A673 (cell line): Measurements from ENCODE around the gene FAU. TPM values are rescaled to one million over a fixed set of nuclear protein-coding genes. Genes with fewer than 3 reads are reported as not detected.
A peak's percentile ranks its signal among the peaks of the same experiment; 100 is the strongest.

Experiments
- BruUV-seq: library from RNA; stranded (reverse); fragments of 400-500 nt; replicated peaks from 2 replicates; lab custom pipeline; 2021; lab: Mats Ljungman, UMichigan
- CTCF ChIA-PET: fragments of 300-600 bp; sonication (Branson Sonifier 250); formaldehyde crosslinking; loops from one replicate; lab custom pipeline; 2022; ENCODE audit warnings: antibody characterized with exemption; lab: Charles Lee
- POLR2A ChIA-PET: fragments of 300-600 bp; sonication (Branson Sonifier 250); formaldehyde crosslinking; loops from one replicate; lab custom pipeline; 2022; ENCODE audit warnings: antibody characterized with exemption; ENCODE audit not compliant: low non-redundant PET; lab: Charles Lee
- DNase-seq: peaks from one replicate; pipeline ENCODE4 v3.0.0-alpha.2; 2015; ENCODE audit warnings: low spot score
- H3K27ac ChIP-seq: fragments of 200-600 bp; sonication (generic); 2 replicates; pipeline ENCODE4 v1.5.1; 2016; ENCODE audit warnings: mixed run types, low read depth, mild to moderate bottlenecking, mixed read lengths, antibody characterized with exemption, low read length; ENCODE audit not compliant: poor library complexity, severe bottlenecking
- H3K27me3 ChIP-seq: fragments of 200-600 bp; sonication (generic); replicated peaks from 2 replicates; pipeline ENCODE4 v1.6.1; 2017; ENCODE audit warnings: mixed run types, low read depth, mild to moderate bottlenecking, mixed read lengths, antibody characterized with exemption, low read length; ENCODE audit not compliant: insufficient read depth, poor library complexity
- H3K36me3 ChIP-seq: fragments of 200-600 bp; sonication (generic); 2 replicates; pipeline ENCODE4 v1.6.1; 2016; ENCODE audit warnings: mixed run types, mild to moderate bottlenecking, mixed read lengths, antibody characterized with exemption, low read length; ENCODE audit not compliant: insufficient read depth, poor library complexity, severe bottlenecking
- H3K4me1 ChIP-seq: fragments of 200-600 bp; sonication (generic); 2 replicates; pipeline ENCODE4 v1.6.1; 2017; ENCODE audit warnings: mixed run types, mild to moderate bottlenecking, mixed read lengths, antibody characterized with exemption, low read length; ENCODE audit not compliant: insufficient read depth, poor library complexity, severe bottlenecking
- H3K4me3 ChIP-seq: fragments of 200-600 bp; sonication (generic); 2 replicates; pipeline ENCODE4 v1.5.1; 2016; ENCODE audit warnings: low read depth, mixed run types, mild to moderate bottlenecking, mixed read lengths, low read length; ENCODE audit not compliant: poor library complexity, severe bottlenecking
- H3K9me3 ChIP-seq: fragments of 200-600 bp; sonication (generic); 2 replicates; pipeline ENCODE4 v1.6.1; 2016; ENCODE audit warnings: mixed run types, low read depth, mild to moderate bottlenecking, mixed read lengths, antibody characterized with exemption, low read length; ENCODE audit not compliant: poor library complexity, severe bottlenecking
- CTCF ChIP-seq: fragments of 300-800, 200-600 bp; sonication (generic); conservative IDR thresholded peaks from 2 replicates; pipeline ENCODE4 v1.5.1; 2017; ENCODE audit warnings: low read depth, mild to moderate bottlenecking, antibody characterized with exemption, low read length, moderate library complexity, mixed read lengths
- EZH2 ChIP-seq: fragments of 200-600 bp; sonication (generic); IDR thresholded peaks from 2 replicates; pipeline ENCODE4 v1.6.1; 2017; ENCODE audit warnings: borderline replicate concordance, low read depth, mild to moderate bottlenecking, mixed read lengths, antibody characterized with exemption, low read length; ENCODE audit not compliant: poor library complexity, severe bottlenecking
- intact Hi-C: fragments of 100-400 bp; cut with micrococcal nuclease; formaldehyde crosslinking; loops from one replicate; pipeline ENCODE4 v1.10.0; 2022; ENCODE audit not compliant: unreplicated experiment
- total RNA-seq: library from RNA; stranded (reverse); gene quantifications from 2 replicates; pipeline ENCODE4 v1.2.3, GENCODE V29; 2021

FAU gene
- total RNA-seq, 1 experiment from 2014 or later = 956 TPM

DNA sequence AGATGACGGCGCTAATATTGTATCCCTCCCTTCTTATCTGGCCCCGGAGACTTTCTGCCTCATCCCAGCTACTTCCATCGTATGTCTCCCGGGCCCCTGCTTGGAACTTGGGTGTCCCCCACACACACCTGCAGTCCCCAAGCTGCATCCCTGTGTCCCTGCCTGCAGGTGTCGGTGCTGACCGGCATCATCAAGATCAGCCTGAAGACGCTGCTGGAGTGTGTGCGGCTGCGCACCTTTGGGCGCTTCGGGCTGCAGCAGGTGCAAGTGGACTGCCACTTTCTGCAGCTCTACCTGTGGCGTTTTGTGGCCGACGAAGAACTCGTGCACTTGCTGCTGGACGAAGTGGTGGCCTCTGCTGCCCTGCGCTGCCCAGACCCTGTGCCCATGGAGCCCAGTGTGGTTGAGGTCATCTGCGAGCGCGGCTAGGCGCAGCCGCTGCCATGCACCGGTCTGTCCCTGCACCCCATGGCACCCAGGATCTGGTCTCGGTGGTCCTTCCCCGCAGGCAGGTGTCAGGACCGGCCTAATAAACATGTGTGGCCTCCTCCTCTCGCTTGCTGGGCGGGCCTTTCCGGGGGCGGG lies 10.7 kb downstream of the FAU start:
- BruUV-seq = no TSS peak
- Histone ChIP-seq H3K4me1 (peaks cover 22% of the 10 kb centered on the region), H3K9me3 (no peaks in the 10 kb centered on the region), H3K27ac (no peak overlapping the region), H3K4me3 (peak overlapping the region; percentile 80), H3K36me3 (peaks cover 5% of the 10 kb centered on the region), H3K27me3 (no peaks in the 10 kb centered on the region)
- ChIA-PET CTCF (interaction anchor here (0.5 to 1.9 kb wide), 15 partner anchors 10 to 1259 kb away, joined by 3 to 15 read pairs (median 3); partner anchors contain the start of genes FAU and MRPL49), POLR2A (interaction anchor here (0.6 to 0.7 kb wide), 2 partner anchors 11 to 12 kb away, joined by 3 to 4 read pairs; partner anchors contain the start of gene MRPL49)
- TF ChIP-seq EZH2 (no peak), CTCF (no peak)
- intact Hi-C loops = loop anchor here (2.0 to 10.0 kb wide), 2 partner anchors 326 to 400 kb away; no protein-coding TSS in a partner anchor
- no peak for DNase-seq

- H3K9me3 ChIP-seq = no peaks in the 10 kb centered on the region
- no TSS peak for BruUV-seq
- peak overlapping the region; percentile 47 for H3K27ac ChIP-seq
- H3K4me3 ChIP-seq = no peak overlapping the region
- no peaks in the 10 kb centered on the region for H3K36me3 ChIP-seq
- peak; percentile 93 for DNase-seq
- POLR2A ChIA-PET = interaction anchor here (0.6 kb wide), 1 partner anchor 11 kb away, joined by 3 read pairs; no protein-coding TSS in a partner anchor
- no peaks in the 10 kb centered on the region for H3K27me3 ChIP-seq
- H3K4me1 ChIP-seq = peaks cover 17% of the 10 kb centered on the region
- CTCF ChIA-PET = interaction anchor here (0.5 to 1.3 kb wide), 6 partner anchors 11 to 1260 kb away, joined by 3 to 15 read pairs (median 5); partner anchors contain the start of genes FAU and MRPL49
- TF ChIP-seq EZH2 (no peak), CTCF (peak; percentile 96)
- intact Hi-C loops = loop anchor here (2.0 to 10.0 kb wide), 2 partner anchors 326 to 400 kb away; no protein-coding TSS in a partner anchor
Observed at GRCh38 chr11:65110354-65110861, 11.5 kb downstream of the FAU start.

DNA sequence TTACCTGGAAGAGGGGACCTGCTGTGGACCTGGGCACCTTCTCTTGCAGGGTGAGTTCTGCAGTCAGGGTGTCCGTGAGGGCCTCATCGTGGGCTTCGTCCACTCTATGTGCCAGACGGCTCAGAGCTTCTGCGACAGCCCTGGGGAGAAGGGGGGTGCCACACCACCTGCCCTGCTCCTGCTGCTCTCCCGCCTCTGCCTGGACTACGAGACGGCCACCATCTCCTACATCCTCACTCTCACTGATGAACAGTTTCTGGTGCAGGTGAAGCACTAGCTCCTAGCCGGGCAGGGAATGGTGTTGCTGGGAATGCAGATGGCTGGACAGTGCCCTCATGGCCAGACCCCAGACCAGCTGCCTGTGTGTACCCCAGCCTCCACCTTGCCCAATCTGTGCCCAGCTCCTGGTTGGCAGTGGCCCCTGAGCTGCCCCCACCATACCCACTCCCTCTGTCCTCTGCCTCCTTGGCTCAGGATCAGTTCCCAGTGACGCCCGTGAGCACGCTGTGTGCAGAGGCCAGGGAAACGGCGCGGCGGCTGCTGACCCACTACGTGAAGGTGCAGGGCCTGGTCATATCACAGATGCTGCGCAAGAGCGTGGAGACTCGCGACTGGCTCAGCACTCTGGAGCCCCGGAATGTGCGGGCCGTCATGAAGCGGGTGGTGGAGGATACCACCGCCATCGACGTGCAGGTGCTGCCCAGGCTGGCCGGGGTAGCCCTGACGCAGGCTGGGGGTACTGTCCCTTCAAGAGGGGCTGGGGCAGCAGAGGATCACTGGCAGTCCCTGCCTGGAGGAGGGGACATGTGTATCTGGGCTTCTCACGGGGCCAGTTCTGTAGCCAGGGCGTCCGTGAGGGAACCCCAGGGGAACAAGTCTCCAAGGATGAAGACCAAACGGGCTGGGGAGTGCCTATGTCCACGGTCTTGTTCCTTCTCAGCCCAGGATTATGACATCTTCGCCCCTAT lies 12.4 kb downstream of the FAU start:
- intact Hi-C loops = loop anchor here (2.0 to 10.0 kb wide), 2 partner anchors 325 to 401 kb away; no protein-coding TSS in a partner anchor
- Histone ChIP-seq H3K36me3 (no peaks in the 10 kb centered on the region), H3K27ac (no peak overlapping the region), H3K4me1 (peaks cover 17% of the 10 kb centered on the region), H3K9me3 (no peaks in the 10 kb centered on the region), H3K27me3 (no peaks in the 10 kb centered on the region), H3K4me3 (no peak overlapping the region)
- ChIA-PET CTCF (interaction anchor here (1.3 kb wide), 2 partner anchors 10 to 12 kb away, joined by 7 to 11 read pairs; partner anchors contain the start of genes FAU and MRPL49), POLR2A (no interaction called here)
- TF ChIP-seq CTCF (no peak), EZH2 (no peak)
- no peak for DNase-seq
- BruUV-seq = no TSS peak
